ENCODE measurements around the gene PIP5K1C.

The PIP5K1C gene

DNA sequence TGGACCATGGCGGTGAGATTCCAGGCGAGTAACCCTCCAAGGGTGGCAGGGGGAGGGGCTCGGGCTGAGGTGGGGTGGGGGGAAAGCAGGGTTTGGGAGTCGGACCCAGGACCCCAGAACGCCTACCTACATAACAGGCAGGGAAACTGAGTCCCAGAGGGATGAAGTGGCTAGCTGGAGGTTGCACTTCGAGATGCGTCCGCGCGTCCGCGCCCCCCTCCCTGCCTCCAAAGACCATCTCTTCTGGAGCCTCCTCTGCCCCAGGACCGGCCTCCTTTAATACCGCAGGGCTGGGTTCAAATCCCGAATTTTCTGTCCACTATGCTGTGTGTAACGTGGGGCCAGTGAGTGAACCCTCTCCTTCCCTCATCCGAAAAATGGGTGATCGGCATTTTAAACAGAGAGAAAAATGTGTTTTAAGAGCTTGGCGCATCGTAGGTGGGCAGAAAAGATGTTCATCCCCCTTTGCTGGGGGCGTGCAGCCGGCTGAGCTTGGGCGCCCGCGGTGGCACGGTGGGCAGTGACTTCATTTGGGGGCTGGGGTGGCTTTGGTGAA is 21.7 kb upstream of the PIP5K1C start:
- DNase-seq, result no peak

DNA sequence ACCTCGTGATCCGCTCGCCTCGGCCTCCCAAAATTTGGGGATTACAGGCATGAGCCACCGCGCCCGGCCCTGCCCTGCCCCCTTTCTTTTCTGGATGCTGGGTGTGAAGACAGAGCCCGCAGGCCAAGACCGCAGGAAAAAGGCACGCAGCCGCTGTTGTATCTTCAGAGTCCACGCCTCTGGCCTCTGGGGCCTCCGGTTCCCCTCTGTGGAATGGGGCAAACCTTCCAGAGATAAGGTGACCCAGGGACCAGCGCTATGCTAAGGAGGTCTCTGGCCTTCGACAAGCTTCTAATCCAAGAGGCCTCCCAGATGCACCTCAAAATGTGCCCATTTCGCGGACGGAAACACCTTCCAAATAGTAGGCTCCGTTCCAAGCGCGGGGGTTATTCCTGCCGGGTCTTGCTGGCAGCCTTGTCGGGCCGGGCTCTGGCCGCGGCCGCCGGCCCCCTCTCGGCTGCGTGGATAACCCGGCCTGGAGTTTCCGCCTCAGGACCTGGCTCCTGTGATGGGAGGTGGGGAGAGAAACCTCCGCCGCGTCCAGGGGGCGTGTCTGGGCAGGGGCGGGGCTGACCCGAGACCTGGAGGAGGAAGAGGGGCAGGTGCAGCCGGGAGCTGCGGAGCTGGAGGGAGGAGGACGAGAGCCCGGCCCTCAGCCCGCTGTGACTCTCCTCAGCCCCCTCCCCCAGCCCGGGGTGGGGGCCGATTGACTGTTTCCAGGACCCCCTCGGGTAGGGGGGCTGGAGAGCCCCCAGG is 21.0 kb upstream of the PIP5K1C start:
- DNase-seq, result peak; percentile 68 to 94

DNA sequence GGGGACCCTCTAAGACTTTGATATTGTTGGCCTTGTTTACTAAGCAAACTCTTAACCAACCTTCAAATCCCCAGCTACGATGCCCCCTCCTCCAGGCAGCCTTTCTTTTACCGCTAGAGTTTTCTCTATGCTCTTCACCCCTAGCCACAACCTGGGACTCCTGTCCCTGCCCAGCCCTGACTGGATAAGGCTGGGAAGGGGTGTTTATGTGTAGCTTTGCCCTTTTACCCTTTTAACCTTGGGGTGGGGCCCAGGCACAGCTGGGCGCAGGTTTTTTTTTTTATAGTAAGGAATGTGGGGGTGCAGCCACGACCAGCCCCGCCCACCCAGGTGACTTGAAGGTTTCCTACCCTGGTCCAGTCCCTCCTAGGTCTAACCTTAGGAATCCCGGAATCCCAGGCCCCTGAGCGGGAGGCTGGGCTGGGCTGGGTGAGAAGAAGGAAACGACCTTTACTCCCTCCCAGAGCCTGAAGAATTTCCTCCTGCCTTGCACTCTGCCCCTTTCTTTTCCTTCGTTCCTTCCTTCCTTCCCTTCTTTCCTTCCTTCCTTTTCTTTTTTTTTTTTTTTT is 20.2 kb upstream of the PIP5K1C start:
- DNase-seq, result no peak

DNA sequence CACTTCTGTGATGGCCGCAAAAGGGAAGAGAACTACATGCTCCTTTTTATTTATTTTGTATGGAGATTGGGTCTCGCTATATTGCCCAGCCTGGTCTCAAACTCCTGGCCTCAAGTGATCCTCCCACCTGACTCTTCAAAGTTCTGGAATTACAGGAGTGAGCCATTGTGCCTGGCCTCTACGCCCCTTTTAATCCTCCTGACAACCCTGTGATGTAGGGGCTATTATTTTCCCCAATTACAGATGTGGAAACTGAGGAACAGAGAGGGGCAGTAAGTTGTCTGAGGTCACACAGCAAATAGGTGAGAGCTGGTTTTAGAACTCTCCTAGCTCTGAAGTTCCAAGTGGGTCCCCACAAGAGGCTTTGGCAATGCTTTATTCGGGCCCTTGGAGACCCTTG is 19.6 kb upstream of the PIP5K1C start:
- DNase-seq, result no peak

DNA sequence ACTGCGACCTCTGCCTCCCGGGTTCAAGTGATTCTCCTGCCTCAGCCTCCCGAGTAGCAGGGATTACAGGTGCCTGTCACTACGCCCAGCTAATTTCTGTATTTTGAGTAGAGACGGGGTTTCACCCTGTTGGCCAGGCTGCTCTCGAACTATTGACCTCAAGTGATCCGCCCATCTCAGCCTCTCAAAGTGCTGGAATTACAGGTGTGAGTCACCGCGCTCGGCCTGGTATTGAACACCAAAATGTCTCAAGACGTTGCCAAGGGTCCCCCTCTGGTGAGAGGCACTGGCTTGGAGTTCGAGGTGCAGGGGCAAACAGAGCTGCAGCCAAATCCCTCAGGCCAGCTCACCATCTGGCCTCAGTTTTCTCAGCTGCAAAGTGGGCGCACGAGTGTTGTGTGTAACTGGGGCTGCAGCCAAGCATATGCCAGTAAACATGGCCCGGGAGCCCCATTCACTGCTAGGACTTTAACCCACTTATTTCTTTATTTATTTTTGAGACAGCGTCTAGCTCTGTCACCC is 15.9 kb upstream of the PIP5K1C start:
- DNase-seq, result no peak

DNA sequence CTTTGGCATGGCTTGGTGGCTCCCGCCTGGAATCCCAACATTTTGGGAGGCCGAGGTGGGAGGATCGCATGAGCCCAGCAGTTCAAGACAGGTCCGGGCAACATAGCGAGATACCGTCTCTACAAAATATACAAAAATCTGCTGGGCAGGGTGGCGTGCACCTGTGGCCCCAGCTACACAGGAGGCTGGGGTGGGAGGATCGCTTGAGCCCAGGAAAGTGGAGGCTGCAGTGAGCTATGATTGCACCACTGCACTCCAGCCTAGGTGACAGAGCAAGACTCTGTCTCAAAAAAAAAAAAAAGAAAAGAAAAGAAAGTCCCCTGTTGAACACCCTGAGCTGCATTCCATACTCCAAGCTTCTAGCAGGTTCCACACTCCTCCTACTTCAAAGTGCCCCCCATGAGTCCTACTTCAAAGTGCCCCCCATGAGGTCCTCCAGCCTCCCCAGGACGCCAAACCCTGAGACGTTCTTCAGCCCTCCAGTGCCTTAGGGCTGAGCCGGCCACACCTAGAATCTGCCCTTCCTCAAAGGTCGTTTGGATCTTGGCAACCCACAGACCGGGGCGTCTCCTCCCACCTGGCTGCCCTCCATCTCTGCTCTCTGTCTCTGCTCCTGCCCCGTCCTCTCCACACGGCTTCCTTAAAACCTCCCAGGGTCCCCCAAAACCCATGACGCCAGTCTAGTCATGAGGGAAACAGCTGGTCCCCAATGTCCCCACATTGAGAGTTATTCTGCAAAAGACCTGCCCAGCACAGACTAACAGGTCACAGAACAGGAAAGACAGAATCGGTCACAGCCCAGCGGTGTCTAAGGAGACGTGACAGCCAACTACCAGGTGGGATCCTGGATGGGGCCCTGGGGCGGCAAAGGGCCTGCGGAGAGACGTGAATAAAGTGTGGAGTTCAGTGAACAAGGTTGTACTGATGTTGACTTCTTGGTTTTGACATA is 12.7 kb upstream of the PIP5K1C start:
- DNase-seq, result peak in 1 of 2 experiments; percentile 12

DNA sequence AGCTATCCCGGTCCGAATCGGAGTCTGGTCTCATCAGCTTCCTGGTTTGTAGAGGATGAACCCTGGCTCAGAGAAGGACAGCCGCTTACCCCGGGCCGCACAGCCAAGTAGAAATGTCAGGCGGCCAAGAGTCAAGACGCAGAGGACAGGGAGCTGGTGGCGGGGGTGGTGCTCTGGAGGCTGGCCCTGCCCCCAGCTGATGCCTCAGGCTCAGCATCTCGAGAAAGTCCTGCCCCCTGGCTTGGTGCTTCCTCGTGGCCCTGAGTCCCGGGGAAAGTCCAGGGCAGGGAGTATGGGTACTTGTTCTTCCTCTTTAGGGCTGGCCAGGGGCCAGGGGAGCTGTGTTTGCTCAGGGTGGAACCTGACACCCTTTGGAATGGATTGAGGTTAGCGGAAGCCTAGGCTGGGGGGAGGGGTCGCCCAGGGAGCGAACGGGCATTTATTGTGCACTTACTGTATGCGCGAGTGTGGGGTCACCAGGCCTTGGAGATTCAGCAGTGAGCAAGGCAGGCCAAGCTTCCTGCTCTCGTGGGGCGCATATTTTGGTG is 10.1 kb upstream of the PIP5K1C start:
- DNase-seq, result peak; percentile 50 to 53

DNA sequence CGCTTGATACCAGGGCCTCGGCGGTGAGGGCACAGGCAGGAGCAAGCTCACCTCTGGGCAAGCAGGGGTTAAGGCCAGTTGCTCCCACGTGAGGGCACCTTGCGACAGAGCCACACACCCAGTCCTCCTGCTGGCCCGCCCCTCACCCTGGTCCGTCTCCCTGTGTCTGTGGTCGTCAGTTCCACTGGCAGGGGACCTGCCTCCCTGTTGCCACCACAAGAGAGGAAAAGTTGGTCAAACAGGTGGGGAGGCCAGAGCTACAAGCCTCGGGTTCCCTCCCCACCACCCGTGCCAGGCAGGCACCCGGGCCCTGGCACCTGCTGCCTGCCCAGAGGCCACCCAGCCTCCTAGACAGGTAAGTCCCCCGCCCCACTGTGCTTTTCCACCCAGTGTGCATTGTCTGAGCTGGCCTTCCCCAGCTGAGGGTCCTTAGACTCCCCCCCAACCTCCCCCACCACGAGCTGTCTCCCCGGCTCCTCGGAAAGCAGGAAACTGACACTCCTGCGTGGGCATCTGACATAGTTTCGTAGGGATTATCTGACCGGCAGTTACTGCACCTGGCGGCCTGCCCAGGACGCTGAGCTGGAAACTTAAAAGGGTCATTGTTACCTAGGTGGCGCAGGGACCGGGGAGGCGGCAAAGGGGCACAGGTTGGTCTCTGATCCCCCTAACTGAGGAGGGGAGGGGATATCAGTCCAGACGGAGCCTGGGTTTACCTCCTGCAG is 8.1 kb upstream of the PIP5K1C start, which contains the start of gene TJP3:
Gene TJP3, plus strand, starts transcription at position 178 of the 725 bp plus-strand sequence. CDS start 20,049 bp downstream, outside the sequence.
- DNase-seq, result peak in 1 of 2 experiments; percentile 49

DNA sequence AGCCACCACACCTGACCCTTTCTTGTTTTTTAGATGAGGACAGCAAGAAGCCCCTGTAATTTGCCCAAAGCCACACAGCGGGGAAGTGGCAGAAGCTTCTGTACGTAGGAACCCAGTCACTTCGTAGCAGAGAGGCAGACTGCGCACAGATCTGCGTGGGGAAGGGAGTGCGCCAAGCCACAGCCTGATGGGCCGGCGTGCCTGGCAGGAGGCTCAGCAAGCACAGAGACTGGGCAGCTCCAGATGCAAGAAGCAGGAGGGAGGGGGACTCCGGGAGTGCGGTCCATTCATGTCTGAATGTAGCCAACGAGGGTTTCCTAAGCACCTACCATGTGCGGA is 7.6 kb upstream of the PIP5K1C start:
- DNase-seq, result no peak

DNA sequence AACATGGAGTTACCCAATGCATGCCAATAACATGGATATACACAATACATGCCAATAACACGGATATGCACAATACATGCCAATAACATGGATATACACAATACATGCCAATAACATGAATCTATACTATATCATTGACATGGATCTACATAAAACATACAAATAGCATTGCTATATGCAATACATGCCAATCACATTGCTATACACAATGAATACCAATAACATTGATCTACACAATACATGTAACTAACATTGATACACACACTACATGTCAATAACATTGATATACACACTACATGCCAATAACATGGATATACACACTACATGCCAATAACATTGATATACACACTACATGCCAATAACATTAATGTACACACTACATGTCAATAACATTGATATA is 932 bp upstream of the PIP5K1C start:
- no peak for DNase-seq

DNA sequence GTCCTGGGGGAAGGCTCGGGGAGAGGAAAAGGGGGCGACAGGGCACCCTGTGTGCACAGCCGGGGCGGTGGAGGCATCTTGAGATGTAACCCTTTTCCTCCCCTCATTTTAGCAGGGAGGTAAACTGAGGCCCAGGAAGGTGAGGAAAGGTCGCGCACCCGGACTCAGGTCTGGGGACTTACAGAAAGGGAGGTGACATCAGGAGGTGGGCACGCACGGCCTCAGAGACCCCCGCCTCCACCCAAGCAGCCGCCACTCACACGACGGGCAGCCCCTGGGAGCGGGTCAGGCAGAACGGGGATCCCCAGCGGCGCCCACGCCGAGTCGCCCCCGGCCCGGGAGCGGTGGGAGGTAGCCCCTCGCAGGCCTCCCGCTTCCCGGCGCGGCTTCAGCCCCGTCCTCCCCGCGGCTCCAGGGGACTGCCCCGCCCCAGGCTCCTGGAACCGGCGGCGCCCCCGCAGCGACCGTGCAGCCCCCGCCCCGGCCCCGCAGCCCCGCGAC is 477 bp downstream of the PIP5K1C start:
- no peak for DNase-seq

DNA sequence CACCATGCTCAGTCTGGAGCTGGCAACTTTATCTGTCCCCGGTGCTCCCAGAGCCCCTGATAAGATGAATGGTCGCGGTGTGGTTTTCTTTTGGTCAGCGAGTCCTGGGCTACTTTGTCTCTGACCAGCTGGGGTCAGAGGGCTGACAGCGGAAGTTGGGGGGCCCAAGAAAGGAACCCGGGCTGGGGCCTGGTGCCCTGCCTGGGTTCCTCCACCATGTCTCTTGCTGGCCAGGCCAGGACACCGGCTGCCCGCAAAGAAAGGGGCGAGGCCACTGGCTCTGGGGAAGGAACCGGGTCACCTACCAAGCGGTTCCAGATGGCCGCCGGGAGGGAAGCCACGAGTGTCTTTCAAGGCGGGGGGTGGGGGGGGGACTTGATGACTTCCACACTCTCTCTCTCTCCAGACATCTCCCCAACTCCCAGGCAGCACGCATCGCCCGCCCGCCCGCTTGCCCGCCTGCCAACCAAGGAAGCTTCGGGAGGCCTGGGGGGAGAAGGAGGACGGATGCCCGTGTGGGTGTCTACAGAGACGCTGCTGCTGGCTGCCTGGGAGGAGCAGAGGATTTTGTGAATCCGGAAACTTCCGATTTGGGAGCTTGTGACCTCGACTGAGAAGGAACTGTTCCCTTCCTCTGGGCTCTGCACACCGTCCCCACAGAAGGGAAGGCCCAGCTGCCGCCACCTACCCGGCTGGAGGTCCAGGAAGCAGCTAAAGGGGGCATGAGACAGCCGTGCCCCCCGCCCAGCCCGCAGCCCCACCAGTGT is 1.1 kb downstream of the PIP5K1C start:
- DNase-seq, result peak in 1 of 2 experiments; percentile 14

DNA sequence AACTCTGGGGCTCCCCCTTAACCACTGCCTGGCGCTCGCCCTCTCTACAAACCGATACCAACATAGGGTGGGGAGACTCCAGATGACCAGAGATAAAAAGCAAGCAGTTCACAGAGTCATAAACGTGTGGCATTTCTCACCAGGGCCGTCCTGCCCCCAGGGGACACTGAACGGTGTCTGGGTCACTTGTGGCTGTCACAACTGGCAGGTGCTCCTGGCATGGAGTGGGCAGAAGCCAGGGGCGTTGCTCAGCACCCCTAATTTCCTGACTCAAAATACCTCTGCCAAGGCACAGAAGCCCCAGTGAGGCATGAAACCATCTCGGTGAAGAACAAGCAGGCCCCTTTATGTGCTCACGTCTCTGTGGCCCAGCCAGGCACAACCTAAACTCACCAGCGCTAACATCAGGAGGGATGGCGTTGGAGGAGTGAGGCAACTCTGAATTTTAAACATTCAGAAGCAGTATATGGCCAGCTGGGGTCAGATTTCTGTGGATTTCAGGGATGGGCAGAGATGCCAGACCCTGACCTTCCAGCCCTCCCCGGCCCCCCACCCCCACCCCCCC is 1.8 kb downstream of the PIP5K1C start:
- no peak for DNase-seq

DNA sequence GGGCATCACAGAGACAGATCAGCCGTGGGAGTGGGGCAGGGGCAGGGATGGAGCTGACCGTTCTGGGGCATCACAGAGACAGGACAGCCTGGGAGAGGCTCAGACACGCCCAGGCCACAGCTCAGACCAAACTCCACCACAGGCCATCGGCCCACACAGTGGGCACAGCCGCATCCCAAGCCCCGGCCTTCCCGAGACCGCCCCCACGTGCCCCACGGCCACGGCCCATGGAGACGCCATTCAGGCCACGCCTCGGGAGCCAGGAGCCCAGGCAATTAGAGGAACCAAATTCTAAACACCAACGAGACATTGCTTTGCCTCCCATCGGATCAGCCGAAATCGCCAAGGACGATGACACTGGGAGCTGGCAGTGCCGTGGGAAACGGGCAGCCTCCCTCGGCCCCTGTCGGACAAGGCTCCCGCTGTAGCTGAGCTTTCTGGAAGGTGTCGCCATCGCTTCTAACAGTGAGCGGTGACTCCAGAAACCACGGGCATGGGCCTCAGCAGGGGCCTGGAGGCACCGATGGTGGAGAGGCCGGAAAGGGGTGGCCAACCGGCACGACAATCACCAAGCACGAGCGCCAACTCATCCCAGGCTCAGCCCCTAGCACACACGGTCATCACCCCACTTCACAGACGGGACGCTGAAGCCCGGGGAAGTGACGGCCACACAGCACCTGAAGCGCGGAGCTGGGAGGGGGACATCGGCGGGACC is 2.4 kb downstream of the PIP5K1C start:
- no peak for DNase-seq

DNA sequence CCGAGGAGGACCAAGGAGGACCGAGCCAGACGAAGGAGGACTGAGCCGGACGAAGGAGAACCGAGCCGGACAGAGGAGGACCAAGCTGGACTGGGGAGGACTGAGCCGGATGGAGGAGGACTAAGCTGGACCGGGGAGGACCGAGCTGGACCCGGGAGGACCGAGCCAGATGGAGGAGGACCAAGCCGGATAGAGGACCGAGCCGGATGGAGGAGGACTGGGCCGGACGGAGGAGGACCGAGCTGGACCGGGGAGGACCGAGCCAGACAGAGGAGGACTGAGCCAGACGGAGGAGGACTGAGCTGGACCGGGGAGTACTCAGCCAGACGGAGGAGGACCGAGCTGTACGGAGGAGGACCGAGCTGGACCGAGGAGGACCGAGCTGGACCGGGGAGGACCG is 3.2 kb downstream of the PIP5K1C start:
- DNase-seq, result no peak

DNA sequence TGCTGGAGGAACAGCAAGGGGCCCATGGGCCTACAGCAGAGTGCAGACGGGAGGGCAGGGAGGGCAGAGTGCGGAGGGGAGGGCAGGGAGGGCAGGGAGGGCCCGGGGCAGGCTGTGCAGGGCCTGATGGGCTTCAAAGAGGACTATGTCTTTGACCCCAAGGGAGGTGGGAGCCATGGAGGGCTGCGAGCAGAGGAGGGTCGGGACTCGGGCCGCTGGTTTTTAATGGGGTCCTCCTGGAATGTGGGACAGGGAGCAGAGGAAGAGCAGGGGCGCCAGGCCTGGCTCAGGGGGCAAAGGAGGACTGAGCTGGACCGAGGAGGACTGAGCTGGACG is 3.6 kb downstream of the PIP5K1C start:
- DNase-seq, result no peak

DNA sequence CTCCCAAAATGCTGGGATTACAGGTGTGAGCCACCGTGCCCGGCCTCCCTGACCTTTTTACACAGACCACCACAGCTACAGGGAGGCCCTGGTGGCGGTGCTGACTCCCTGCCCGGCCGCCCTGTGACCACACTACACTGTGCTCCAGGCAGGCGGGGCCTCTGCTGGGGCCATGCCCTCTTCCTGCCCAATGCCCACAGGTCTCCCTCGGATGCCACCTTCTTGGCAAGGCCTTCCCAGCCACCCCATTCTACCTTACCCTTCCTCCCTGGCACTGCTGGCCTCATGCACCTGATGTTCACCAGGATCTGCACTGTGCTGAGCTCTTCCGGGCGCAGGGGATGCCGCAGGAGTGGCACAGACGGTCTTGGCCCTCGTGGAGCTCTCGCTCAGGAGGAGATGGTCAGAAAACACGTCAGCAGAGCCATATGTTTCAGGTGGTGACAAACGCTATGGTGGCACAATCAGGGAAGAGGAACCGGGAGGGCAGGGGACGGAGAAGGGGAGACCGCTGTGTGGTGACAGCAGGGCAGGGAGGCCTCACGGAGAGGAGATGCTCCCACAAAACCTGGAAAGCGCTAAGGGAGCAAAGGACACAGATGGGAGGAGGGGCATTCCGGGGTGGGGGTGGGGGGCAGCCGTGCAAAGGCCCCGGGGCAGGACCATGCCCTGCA is 4.1 kb downstream of the PIP5K1C start:
- DNase-seq, result no peak

DNA sequence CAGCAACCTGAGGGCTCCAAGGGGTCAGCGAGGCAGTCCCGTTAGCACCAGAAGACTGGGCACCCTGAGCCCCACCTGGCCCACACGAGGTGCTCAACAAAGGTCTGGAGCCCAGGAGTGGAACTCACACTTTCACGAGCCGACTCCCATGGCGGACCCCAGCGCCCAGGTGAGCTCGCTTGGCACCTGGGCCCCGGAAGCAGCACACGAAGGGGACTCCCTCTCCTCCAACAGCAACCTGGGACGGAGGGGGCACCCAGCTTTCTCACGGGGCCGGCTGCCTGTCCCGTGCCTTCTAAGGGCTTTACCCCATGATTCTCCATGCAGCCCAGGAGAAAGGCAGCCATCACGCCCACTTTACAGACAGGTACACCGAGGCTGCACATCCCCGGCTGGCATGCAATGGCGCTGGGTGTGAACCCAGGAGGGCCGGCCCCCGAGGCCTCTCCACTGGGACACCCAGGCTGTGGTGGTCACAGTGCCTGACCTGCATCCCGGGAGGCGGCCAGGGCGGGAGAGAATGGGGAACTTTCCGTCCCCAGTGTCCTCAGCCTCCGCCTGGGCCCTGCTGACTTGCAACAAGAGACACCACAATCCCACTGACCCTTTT is 5.0 kb downstream of the PIP5K1C start:
- no peak for DNase-seq
